ENCODE measurements around the gene CNOT3.

- TF ChIP-seq TCFL5 (CRISPR knock-in tag; conservative IDR thresholded peaks at IDR 0.05) (no peak), BHLHE40 (IDR thresholded peaks at IDR 0.05; ENCODE audit: low read length) (no peak), ZNF263 (CRISPR knock-in tag; IDR thresholded peaks at IDR 0.05; ENCODE audit: borderline replicate concordance) (no peak)
Observed at GRCh38 chr19:54128796-54129616, 8.6 kb upstream of the CNOT3 start.

Data from K562 (cell line).